Liver (tissue), 3 donors: ENCODE results near the gene GNAO1.

Source experiments
- FOXA1 ChIP-seq: IDR thresholded peaks from 2 replicates; pipeline ENCODE4 v1.6.1; 2016; ENCODE audit warnings: antibody characterized with exemption
- GABPA ChIP-seq, 2 donors: IDR thresholded peaks in 1 of 2; conservative IDR thresholded peaks in 1 of 2; 2 replicates each; pipeline ENCODE4 v1.6.1; 2016; ENCODE audit warnings: antibody characterized with exemption in 2 of 2, mild to moderate bottlenecking in 1 of 2, moderate library complexity in 1 of 2
- RAD21 ChIP-seq, 2 donors: IDR thresholded peaks; 2 replicates each; pipeline ENCODE4 v1.6.1; 2016; ENCODE audit warnings: antibody characterized with exemption in 2 of 2, mild to moderate bottlenecking in 2 of 2
- YY1 ChIP-seq: IDR thresholded peaks from 2 replicates; pipeline ENCODE4 v1.6.1; 2016; ENCODE audit warnings: antibody characterized with exemption, mild to moderate bottlenecking
- TF ChIP-seq, protein P1 (sequence below): fragments of 150-350 bp; IDR thresholded peaks from 2 replicates; pipeline ENCODE4 v1.5.1; 2017; ENCODE audit warnings: improper control_type of control experiment, low read depth, low read length; ENCODE audit not compliant: missing input control
- donor health status: healthy.
- donor health status: healthy.

DNA sequence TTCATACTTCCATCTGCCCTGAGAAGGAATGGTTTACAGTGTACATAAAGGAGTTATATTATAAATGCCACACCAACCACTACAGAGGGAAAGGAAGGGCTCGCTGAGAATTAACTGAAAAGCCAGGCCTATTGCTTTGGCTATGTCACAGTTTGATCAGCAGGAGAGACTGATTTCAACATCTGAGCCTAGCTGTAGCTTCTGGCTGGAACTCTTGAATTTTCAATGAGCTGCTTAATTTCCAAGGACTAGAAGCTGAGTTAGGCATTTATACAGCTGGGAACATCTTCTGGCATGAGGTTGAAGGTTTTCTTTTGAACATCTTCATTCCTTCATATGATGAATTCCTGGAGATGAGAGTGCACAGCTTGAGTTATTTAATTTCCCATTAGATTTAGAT is 47.6 kb upstream of the GNAO1 start:
- TF ChIP-seq, protein P1, sequence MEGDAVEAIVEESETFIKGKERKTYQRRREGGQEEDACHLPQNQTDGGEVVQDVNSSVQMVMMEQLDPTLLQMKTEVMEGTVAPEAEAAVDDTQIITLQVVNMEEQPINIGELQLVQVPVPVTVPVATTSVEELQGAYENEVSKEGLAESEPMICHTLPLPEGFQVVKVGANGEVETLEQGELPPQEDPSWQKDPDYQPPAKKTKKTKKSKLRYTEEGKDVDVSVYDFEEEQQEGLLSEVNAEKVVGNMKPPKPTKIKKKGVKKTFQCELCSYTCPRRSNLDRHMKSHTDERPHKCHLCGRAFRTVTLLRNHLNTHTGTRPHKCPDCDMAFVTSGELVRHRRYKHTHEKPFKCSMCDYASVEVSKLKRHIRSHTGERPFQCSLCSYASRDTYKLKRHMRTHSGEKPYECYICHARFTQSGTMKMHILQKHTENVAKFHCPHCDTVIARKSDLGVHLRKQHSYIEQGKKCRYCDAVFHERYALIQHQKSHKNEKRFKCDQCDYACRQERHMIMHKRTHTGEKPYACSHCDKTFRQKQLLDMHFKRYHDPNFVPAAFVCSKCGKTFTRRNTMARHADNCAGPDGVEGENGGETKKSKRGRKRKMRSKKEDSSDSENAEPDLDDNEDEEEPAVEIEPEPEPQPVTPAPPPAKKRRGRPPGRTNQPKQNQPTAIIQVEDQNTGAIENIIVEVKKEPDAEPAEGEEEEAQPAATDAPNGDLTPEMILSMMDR = no peak
- no peak for TF ChIP-seq RAD21 (IDR thresholded peaks at IDR 0.05)
- TF ChIP-seq GABPA (IDR thresholded peaks at IDR 0.05 in 1 of 2, conservative IDR thresholded peaks at IDR 0.05 in 1 of 2) = no peak
- no peak for TF ChIP-seq FOXA1
- no peak for TF ChIP-seq YY1
